IMR-90 (cell line): ENCODE measurements around the gene GLMN. TPM values are rescaled to one million over a fixed set of nuclear protein-coding genes. Genes with fewer than 3 reads are reported as not detected.

ENCODE experiments used
- ATAC-seq: fragments of 200-7000 bp; cut with Tn5 transposase; 2 replicates; pipeline ENCODE4 v1.9.1; 2020; ENCODE audit warnings: low read depth, mild to moderate bottlenecking, moderate library complexity
- BruUV-seq: library from RNA; stranded (reverse); fragments of 400-500 nt; replicated peaks from 2 replicates; lab custom pipeline; 2021; lab: Mats Ljungman, UMichigan
- CTCF ChIA-PET: fragments of 300-600 bp; formaldehyde crosslinking; extraction: SDS; loops from one replicate; lab custom pipeline; 2021; ENCODE audit warnings: antibody characterized with exemption; lab: Yijun Ruan, JAX
- POLR2A ChIA-PET: fragments of 300-600 bp; sonication (Branson Sonifier 250); formaldehyde crosslinking; loops from one replicate; lab custom pipeline; 2022; ENCODE audit warnings: antibody characterized with exemption; ENCODE audit not compliant: unreplicated experiment; lab: Charles Lee
- DNase-seq: peaks from one replicate; pipeline ENCODE4 v3.0.0; 2013
- H2AFZ ChIP-seq: replicated peaks from 2 replicates; pipeline ENCODE3; 2013; ENCODE audit warnings: low read length, mild to moderate bottlenecking; ENCODE audit not compliant: poor library complexity
- H2AK5ac ChIP-seq: 2 replicates; pipeline ENCODE4 v1.6.1; 2013; ENCODE audit warnings: low read depth, low read length, inconsistent platforms
- H2AK9ac ChIP-seq: replicated peaks from 2 replicates; pipeline ENCODE3; 2013; ENCODE audit warnings: mild to moderate bottlenecking, low read depth, low read length, moderate library complexity; ENCODE audit not compliant: poor library complexity
- H2BK120ac ChIP-seq: 2 replicates; pipeline ENCODE4 v1.6.1; 2013; ENCODE audit warnings: low read depth, low read length, inconsistent platforms
- H2BK15ac ChIP-seq: 3 replicates; pipeline ENCODE4 v1.6.1; 2013; ENCODE audit warnings: low read depth, low read length, inconsistent platforms
- H2BK20ac ChIP-seq: 2 replicates; pipeline ENCODE4 v1.6.1; 2013; ENCODE audit warnings: low read depth, mild to moderate bottlenecking, inconsistent platforms, low read length, moderate library complexity
- H2BK5ac ChIP-seq: 2 replicates; pipeline ENCODE4 v1.6.1; 2013; ENCODE audit warnings: mild to moderate bottlenecking, low read depth, low read length, inconsistent platforms; ENCODE audit not compliant: poor library complexity, severe bottlenecking
- H3K14ac ChIP-seq: replicated peaks from 2 replicates; pipeline ENCODE4 v1.6.1; 2013; ENCODE audit warnings: low read depth, low read length, inconsistent platforms
- H3K18ac ChIP-seq: 2 replicates; pipeline ENCODE4 v1.6.1; 2013; ENCODE audit warnings: low read depth, low read length, control low read depth
- H3K23ac ChIP-seq: 2 replicates; pipeline ENCODE4 v1.6.1; 2013; ENCODE audit warnings: low read depth, low read length, inconsistent platforms
- H3K27ac ChIP-seq: 2 replicates; pipeline ENCODE4 v1.5.1; 2013; ENCODE audit warnings: mild to moderate bottlenecking, control low read depth, low read length; ENCODE audit not compliant: insufficient read depth
- H3K27me3 ChIP-seq: 2 replicates; pipeline ENCODE4 v1.6.1; 2013; ENCODE audit warnings: low read length; ENCODE audit not compliant: control insufficient read depth, insufficient read depth
- H3K36me3 ChIP-seq: 2 replicates; pipeline ENCODE4 v1.6.1; 2013; ENCODE audit warnings: low read length, mixed read lengths; ENCODE audit not compliant: control insufficient read depth, insufficient read depth
- H3K4ac ChIP-seq: 2 replicates; pipeline ENCODE4 v1.6.1; 2013; ENCODE audit warnings: low read depth, low read length, inconsistent platforms
- H3K4me1 ChIP-seq: 2 replicates; pipeline ENCODE4 v1.6.1; 2013; ENCODE audit warnings: low read length, mixed read lengths; ENCODE audit not compliant: control insufficient read depth, insufficient read depth
- H3K4me2 ChIP-seq: 2 replicates; pipeline ENCODE4 v1.6.1; 2013; ENCODE audit warnings: low read depth, mild to moderate bottlenecking, control low read depth, low read length, moderate library complexity
- H3K4me3 ChIP-seq: 2 replicates; pipeline ENCODE4 v1.5.1; 2013; ENCODE audit warnings: low read depth, mild to moderate bottlenecking, control low read depth, low read length, moderate library complexity; ENCODE audit not compliant: insufficient read depth
- H3K56ac ChIP-seq: 2 replicates; pipeline ENCODE4 v1.6.1; 2013; ENCODE audit warnings: low read length, inconsistent platforms; ENCODE audit not compliant: insufficient read depth; ENCODE audit errors: extremely low read depth
- H3K79me1 ChIP-seq, 2 experiments: 2 replicates each; pipeline ENCODE4 v1.6.1; 2013; ENCODE audit warnings: low read length in 2 of 2, inconsistent platforms in 1 of 2, low read depth in 1 of 2
- H3K9ac ChIP-seq: 2 replicates; pipeline ENCODE4 v1.6.1; 2013; ENCODE audit warnings: low read depth, low read length, control low read depth
- H3K9me1 ChIP-seq: 2 replicates; pipeline ENCODE4 v1.6.1; 2013; ENCODE audit warnings: low read length, inconsistent platforms; ENCODE audit not compliant: insufficient read depth
- H3K9me3 ChIP-seq: 2 replicates; pipeline ENCODE4 v1.6.1; 2013; ENCODE audit warnings: low read length; ENCODE audit not compliant: control insufficient read depth, insufficient read depth
- H4K20me1 ChIP-seq: 2 replicates; pipeline ENCODE4 v1.6.1; 2013; ENCODE audit warnings: low read length, inconsistent platforms; ENCODE audit not compliant: insufficient read depth
- H4K5ac ChIP-seq: 2 replicates; pipeline ENCODE4 v1.6.1; 2013; ENCODE audit warnings: mild to moderate bottlenecking, low read depth, low read length, control low read depth
- H4K8ac ChIP-seq, 2 experiments: 2 replicates each; pipeline ENCODE4 v1.6.1; 2013; ENCODE audit warnings: low read depth in 2 of 2, low read length in 2 of 2, control low read depth in 1 of 2, inconsistent platforms in 1 of 2
- H4K91ac ChIP-seq: 2 replicates; pipeline ENCODE4 v1.6.1; 2013; ENCODE audit warnings: low read depth, low read length, inconsistent platforms; ENCODE audit not compliant: insufficient read depth
- CEBPB ChIP-seq: IDR thresholded peaks from 2 replicates; pipeline ENCODE4 v1.6.1; 2012; ENCODE audit warnings: low read depth, low read length, improper control_type of control experiment
- CHD1 ChIP-seq: IDR thresholded peaks from 2 replicates; pipeline ENCODE4 v1.6.1; 2012; ENCODE audit warnings: low read depth, low read length, improper control_type of control experiment
- ELK1 ChIP-seq: fragments of 150-350 bp; IDR thresholded peaks from 2 replicates; pipeline ENCODE4 v1.6.1; 2016; ENCODE audit warnings: low read depth, mild to moderate bottlenecking, low read length, moderate library complexity, borderline replicate concordance
- FOS ChIP-seq: fragments of 150-350 bp; IDR thresholded peaks from 2 replicates; pipeline ENCODE4 v1.6.1; 2016; ENCODE audit warnings: low read depth, low read length
- MAFK ChIP-seq: IDR thresholded peaks from 2 replicates; pipeline ENCODE4 v1.6.1; 2012; ENCODE audit warnings: low read depth, low read length, improper control_type of control experiment
- MAZ ChIP-seq: IDR thresholded peaks from 2 replicates; pipeline ENCODE4 v1.6.1; 2012; ENCODE audit warnings: low read depth, mild to moderate bottlenecking, low read length, improper control_type of control experiment, moderate library complexity, borderline replicate concordance
- MXI1 ChIP-seq: IDR thresholded peaks from 2 replicates; pipeline ENCODE4 v1.6.1; 2012; ENCODE audit warnings: low read depth, mild to moderate bottlenecking, low read length, moderate library complexity, borderline replicate concordance
- POLR2A ChIP-seq: IDR thresholded peaks from 2 replicates; pipeline ENCODE4 v1.6.1; 2012; ENCODE audit warnings: mild to moderate bottlenecking, low read depth, low read length
- RCOR1 ChIP-seq: IDR thresholded peaks from 2 replicates; pipeline ENCODE4 v1.6.1; 2012; ENCODE audit warnings: mild to moderate bottlenecking, low read length, improper control_type of control experiment; ENCODE audit not compliant: insufficient replicate concordance
- RFX5 ChIP-seq: IDR thresholded peaks from 2 replicates; pipeline ENCODE4 v1.8.0; 2012; ENCODE audit warnings: low read depth, mild to moderate bottlenecking, low read length, moderate library complexity
- SMC3 ChIP-seq: fragments of 150-350 bp; IDR thresholded peaks from 2 replicates; pipeline ENCODE4 v1.6.1; 2016; ENCODE audit warnings: low read depth, mild to moderate bottlenecking, antibody characterized with exemption, low read length, moderate library complexity
- WGBS, 2 experiments: methylation state at CpG; one replicate each; pipeline versions ENCODE4 v1.1.5 to v1.1.7; 2013; ENCODE audit warnings: missing lambda C conversion rate in 2 of 2; ENCODE audit not compliant: insufficient read length in 1 of 2; ENCODE audit errors: extremely low coverage in 2 of 2; 5-methylcytosine and 5-hydroxymethylcytosine counted together
- dilution Hi-C: fragments of 300-500 bp; cut with HindIII; formaldehyde crosslinking; loops from one replicate; pipeline ENCODE4 v1.14.3; 2018; ENCODE audit warnings: low sequenced_read_pairs; ENCODE audit not compliant: unreplicated experiment
- in situ Hi-C: fragments of 300-500 bp; cut with MboI; formaldehyde crosslinking; loops from 3 replicates; pipeline ENCODE4 v1.14.3; 2019; ENCODE audit warnings: low sequenced_read_pairs, inconsistent platforms, mixed read lengths
- intact Hi-C: fragments of 100-400 bp; cut with micrococcal nuclease; formaldehyde crosslinking; loops from 2 replicates; pipeline ENCODE4 v1.10.0; 2022
- polyA plus RNA-seq, 3 experiments: library from polyadenylated mRNA; depleted of rRNA; stranded (reverse); fragments of >200 nt; gene quantifications; 2 replicates each; pipeline ENCODE4 v1.2.3, GENCODE V29; 2012; ENCODE audit warnings: low replicate concordance in 1 of 3
- total RNA-seq: library from RNA; depleted of rRNA; stranded (reverse); fragments of >200 nt; gene quantifications from 2 replicates; pipeline ENCODE4 v1.2.3, GENCODE V29; 2012

Gene GLMN
- total and polyA plus RNA-seq, 2 of the 4 experiments (the other 2 are of a cell fraction) = 4.1 to 4.7 TPM

GRCh38 chr1:92259350-92259749 lies 39.4 kb downstream of the GLMN start:
- Histone ChIP-seq H3K4me3 (no peak overlapping the region), H4K20me1 (no peaks in the 10 kb centered on the region; the same call in 1 of the 2 replicates), H3K4me1 (no peaks in the 10 kb centered on the region), H3K4me2 (no peak overlapping the region), H3K36me3 (peaks cover 7% of the 10 kb centered on the region), H4K8ac (no peak overlapping the region), H2AK9ac (no peak overlapping the region), H3K9ac (no peak overlapping the region), H2AK5ac (no peak overlapping the region), H3K23ac (no peak overlapping the region), H2BK120ac (no peak overlapping the region), H3K9me1 (no peaks in the 10 kb centered on the region; the same call in 1 of the 2 replicates), H4K5ac (no peak overlapping the region), H3K56ac (no peak overlapping the region), H3K18ac (no peak overlapping the region), H2BK20ac (no peak overlapping the region), H3K79me1 (no peaks in the 10 kb centered on the region), H3K27ac (no peak overlapping the region), H2BK5ac (no peak overlapping the region), H3K4ac (no peak overlapping the region), H2AFZ (no peak overlapping the region), H3K14ac (no peak overlapping the region), H4K91ac (no peak overlapping the region), H2BK15ac (no peak overlapping the region), H3K9me3 (no peaks in the 10 kb centered on the region), H3K27me3 (no peaks in the 10 kb centered on the region)
- no CpG with 5 or more reads among the region's 1 CpG for WGBS, 2 experiments
- ATAC-seq = no peak
- DNase-seq = peak; percentile 16
- no peak for TF ChIP-seq MAFK
- TF ChIP-seq MAZ = no peak
- no peak for TF ChIP-seq RCOR1
- no peak for TF ChIP-seq POLR2A
- no peak for TF ChIP-seq CHD1
- TF ChIP-seq MXI1 = no peak
- no peak for TF ChIP-seq CEBPB
- no peak for TF ChIP-seq RFX5
- TF ChIP-seq ELK1 = no peak
- no peak for TF ChIP-seq SMC3
- no peak for TF ChIP-seq FOS
- POLR2A ChIA-PET = no interaction called here
- no TSS peak for BruUV-seq
- CTCF ChIA-PET = interaction anchor here (0.7 to 1.0 kb wide), 2 partner anchors 13 to 279 kb away, joined by 3 to 4 read pairs; no protein-coding TSS in a partner anchor
- intact Hi-C loops = no loop called here
- dilution Hi-C loops = no loop called here
- in situ Hi-C loops = no loop called here
